Body of pancreas (tissue), 4 donors: Measurements from ENCODE around the gene MYO16. TPM values are rescaled to one million over a fixed set of nuclear protein-coding genes. Genes with fewer than 3 reads are reported as not detected.

Source experiments
- ATAC-seq: fragments of 150-250 bp; one replicate; pipeline ENCODE4 v1.9.1; 2016
- DNase-seq, 4 donors: peaks; one replicate each; pipeline ENCODE4 v3.0.0-alpha.2; 2019
- H3K27ac ChIP-seq, 4 donors: fragments of 200-600 bp; sonication (generic); 1 replicate in 3 of 4; 2 replicates in 1 of 4; pipeline versions ENCODE4 v1.5.1 to v1.6.1; 2016 to 2019; ENCODE audit warnings: mild to moderate bottlenecking in 1 of 4, mixed read lengths in 1 of 4, moderate library complexity in 1 of 4
- H3K27me3 ChIP-seq, 2 donors: fragments of 200-600 bp; sonication (generic); one replicate each; pipeline ENCODE4 v1.6.0; 2016; ENCODE audit warnings: mild to moderate bottlenecking in 1 of 2
- H3K36me3 ChIP-seq, 2 donors: fragments of 200-600 bp; sonication (generic); replicated peaks in 1 of 2; 2 replicates each; pipeline ENCODE4 v1.5.1; 2016; ENCODE audit warnings: low read depth in 2 of 2; ENCODE audit not compliant: insufficient read depth in 1 of 2
- H3K4me1 ChIP-seq: fragments of 200-600 bp; sonication (generic); one replicate; pipeline ENCODE4 v1.6.0; 2016
- H3K4me3 ChIP-seq, 2 donors: fragments of 200-600 bp; sonication (generic); 1 replicate in 1 of 2; 2 replicates in 1 of 2; pipeline ENCODE4 v1.5.1; 2016 to 2019
- H3K9me3 ChIP-seq, 3 donors: fragments of 200-600 bp; sonication (generic); 1 replicate in 2 of 3; 2 replicates in 1 of 3; pipeline ENCODE4 v1.5.1; 2016
- CTCF ChIP-seq, 7 experiments: fragments of 450-650 bp in 4 of 7; fragments of 200-600 bp in 3 of 7; sonication (generic) in 3 of 7; IDR thresholded peaks; one replicate each; pipeline ENCODE4 v1.5.1; 2016 to 2019; ENCODE audit warnings: antibody characterized with exemption in 7 of 7
- POLR2A ChIP-seq, 3 donors: fragments of 450-650 bp; IDR thresholded peaks; one replicate each; pipeline ENCODE4 v1.6.1; 2016; ENCODE audit warnings: antibody characterized with exemption in 3 of 3, mild to moderate bottlenecking in 2 of 3
- WGBS, 2 donors: methylation state at CpG; one replicate each; pipeline ENCODE4 v1.1.5; 2017; 5-methylcytosine and 5-hydroxymethylcytosine counted together
- intact Hi-C: fragments of 100-400 bp; cut with DNase I; formaldehyde crosslinking; loops from one replicate; pipeline ENCODE4 v1.15.1; 2023
- total RNA-seq, 2 donors: library from RNA; depleted of rRNA; stranded (reverse); fragments of >200 nt; gene quantifications; one replicate each; pipeline ENCODE4 v1.1.0, GENCODE V29; 2016

MYO16 gene
- total RNA-seq, 2 donors from 2014 or later, result under 0.01 to 0.78 TPM

GRCh38 chr13:109146393-109146792 is 517.0 kb downstream of the MYO16 start:
- DNase-seq (no peak), ATAC-seq (no peak)
- H3K27me3 ChIP-seq, result no peaks in the 10 kb centered on the region
- H3K36me3 ChIP-seq, result no peaks in the 10 kb centered on the region
- no peak for TF ChIP-seq CTCF (IDR thresholded peaks at IDR 0.05)
- TF ChIP-seq POLR2A (IDR thresholded peaks at IDR 0.05), result no peak
- intact Hi-C loops, result no loop called here
- 57 to 71% methylated on average over 4 of the region's 4 CpGs for WGBS, 2 donors
- no peaks in the 10 kb centered on the region for H3K9me3 ChIP-seq
- no peaks in the 10 kb centered on the region for H3K4me1 ChIP-seq
- no peak overlapping the region for H3K27ac ChIP-seq
- H3K4me3 ChIP-seq, result no peak overlapping the region

DNA sequence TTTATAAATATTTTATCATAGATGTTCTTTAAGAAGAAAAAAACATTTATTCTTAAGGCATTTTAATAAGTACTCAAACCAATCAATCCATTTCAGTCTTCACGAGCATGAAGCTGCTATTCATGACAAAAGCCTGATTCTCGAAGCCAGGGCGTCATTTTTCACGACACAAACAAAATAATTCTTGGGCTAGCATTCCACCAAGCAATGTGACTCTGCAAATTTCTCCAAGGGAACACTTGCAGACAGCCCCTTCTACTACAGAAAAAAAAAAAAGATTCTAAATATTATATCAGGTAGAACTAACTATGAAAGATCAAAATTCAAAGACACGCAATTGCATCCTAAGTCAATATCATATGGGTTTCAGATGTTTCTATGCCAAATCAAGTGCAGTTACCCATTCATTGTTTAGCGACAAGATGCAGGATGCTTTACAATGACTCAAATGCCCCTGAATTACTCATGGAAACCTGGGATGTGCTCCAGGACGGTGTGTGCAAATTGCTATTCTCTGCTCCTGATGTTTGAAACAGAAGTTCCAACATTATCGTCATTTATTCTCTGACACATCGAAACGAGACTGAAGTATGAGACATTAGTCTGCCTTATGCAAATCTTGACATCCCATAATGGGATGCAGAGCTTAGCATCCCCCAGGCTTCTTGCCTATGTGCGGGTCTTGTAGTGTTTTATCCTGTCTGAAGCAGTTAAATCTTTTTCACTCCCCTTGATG is 517.7 kb downstream of the MYO16 start:
- TF ChIP-seq CTCF (IDR thresholded peaks at IDR 0.05), result no peak
- no peak for TF ChIP-seq POLR2A (IDR thresholded peaks at IDR 0.05)
- Histone ChIP-seq H3K4me3 (no peak overlapping the region), H3K36me3 (no peaks in the 10 kb centered on the region), H3K9me3 (no peaks in the 10 kb centered on the region), H3K27me3 (no peaks in the 10 kb centered on the region), H3K4me1 (no peaks in the 10 kb centered on the region), H3K27ac (no peak overlapping the region)
- intact Hi-C loops, result no loop called here
- WGBS, 2 donors, result 56 to 68% methylated on average over 11 of the region's 11 CpGs
- DNase-seq (no peak), ATAC-seq (no peak)

GRCh38 chr13:109148243-109148642 is 518.8 kb downstream of the MYO16 start:
- 66 to 69% methylated on average over 3 of the region's 3 CpGs for WGBS, 2 donors
- Histone ChIP-seq H3K4me3 (no peak overlapping the region), H3K27me3 (no peaks in the 10 kb centered on the region), H3K27ac (no peak overlapping the region), H3K9me3 (no peaks in the 10 kb centered on the region), H3K36me3 (no peaks in the 10 kb centered on the region), H3K4me1 (no peaks in the 10 kb centered on the region)
- no peak for DNase-seq
- ATAC-seq, result no peak
- intact Hi-C loops, result no loop called here
- no peak for TF ChIP-seq POLR2A (IDR thresholded peaks at IDR 0.05)
- no peak for TF ChIP-seq CTCF (IDR thresholded peaks at IDR 0.05)

- intact Hi-C loops, result loop anchor here (5.0 kb wide), 1 partner anchor 957 kb away; no protein-coding TSS in a partner anchor
- no peaks in the 10 kb centered on the region for H3K9me3 ChIP-seq
These were observed 521.3 kb downstream of the MYO16 start for GRCh38 chr13:109150696-109151095.

More at GRCh38 chr13:109150696-109151095, 521.3 kb downstream of the MYO16 start:
- TF ChIP-seq POLR2A (IDR thresholded peaks at IDR 0.05) (no peak), CTCF (IDR thresholded peaks at IDR 0.05) (no peak)
- Histone ChIP-seq H3K27me3 (no peaks in the 10 kb centered on the region), H3K27ac (no peak overlapping the region), H3K4me1 (no peaks in the 10 kb centered on the region), H3K36me3 (no peaks in the 10 kb centered on the region), H3K4me3 (no peak overlapping the region)
- no peak for DNase-seq
- no peak for ATAC-seq
